Stimulated activated CD8-positive, alpha-beta memory T cell treated with anti-CD3 and anti-CD28 coated beads, Interleukin-7, amount 100 ng/mL, for 1 hour (primary cell): ENCODE data around the gene SCN9A.
"Not testable (repeated sequence)": the region's sequence is repeated elsewhere in the genome, so short reads cannot be mapped to it uniquely, and the experiment has no call there.

Experiments used
- DNase-seq, 2 donors: peaks; one replicate each; pipeline ENCODE4 v3.0.0-alpha.2; 2020; ENCODE audit warnings: low read depth in 2 of 2

SCN9A gene

GRCh38 chr2:166334805-166335204 is 40.9 kb downstream of the SCN9A start:
- DNase-seq: no peak

- no peak for DNase-seq
Measured at GRCh38 chr2:166333801-166334200, 41.9 kb downstream of the SCN9A start.

GRCh38 chr2:166332106-166332505 is 43.6 kb downstream of the SCN9A start:
- DNase-seq: no peak

DNA sequence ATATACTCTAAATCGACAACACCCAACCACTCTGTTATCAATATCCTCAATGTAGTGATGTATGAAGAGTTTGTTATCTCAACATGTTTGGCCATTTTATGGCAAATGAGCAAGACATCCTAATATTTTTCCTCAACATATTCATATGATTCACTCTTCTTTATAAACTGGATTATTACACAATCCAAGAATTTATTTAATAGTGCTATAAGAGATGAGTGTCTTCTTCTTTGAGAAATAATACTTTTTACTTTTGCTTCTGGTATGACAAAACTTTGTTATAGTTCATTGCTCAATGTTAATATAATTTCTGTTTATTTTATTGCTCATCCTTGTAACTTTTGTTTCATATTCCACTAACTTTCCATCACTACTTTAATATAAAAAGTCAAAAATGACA is 44.3 kb downstream of the SCN9A start:
- no peak for DNase-seq

DNA sequence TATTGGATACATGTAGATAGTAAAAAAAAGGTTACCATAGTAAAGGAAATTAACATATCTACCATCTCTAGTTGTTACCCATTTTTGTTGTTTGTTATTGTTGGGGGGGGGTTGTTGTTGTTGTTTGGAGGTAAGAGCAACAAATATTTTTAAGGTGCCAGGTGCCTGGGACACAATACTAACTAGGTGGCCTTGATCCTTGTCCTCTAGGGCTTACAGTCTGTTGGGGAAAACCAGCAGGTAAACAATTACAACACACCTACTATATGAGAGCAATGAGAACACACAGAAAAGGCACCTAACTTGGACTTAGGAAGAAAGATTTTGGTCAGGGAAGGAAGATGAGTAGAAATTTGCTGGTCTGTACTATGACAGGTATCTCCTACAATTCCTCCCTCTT is 46.3 kb downstream of the SCN9A start:
- no peak for DNase-seq

DNA sequence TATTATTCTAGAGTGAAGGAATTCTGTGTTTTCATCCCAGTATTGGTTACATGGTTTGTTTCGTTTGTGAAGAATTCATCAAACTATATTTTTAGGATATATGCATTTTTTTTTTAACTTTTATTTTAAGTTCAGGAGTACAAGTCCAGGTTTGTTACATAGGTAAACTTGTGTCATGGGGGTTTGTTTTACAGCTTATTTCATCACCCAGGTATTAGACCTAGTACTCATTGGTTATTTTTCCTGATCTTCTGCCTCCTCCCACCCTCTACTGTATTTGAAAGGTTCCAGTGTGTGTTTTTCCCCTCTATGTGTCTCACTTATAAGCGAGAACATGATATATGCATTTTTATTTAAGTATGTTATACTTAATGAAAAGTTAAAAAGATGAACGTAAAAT is 47.6 kb downstream of the SCN9A start:
- DNase-seq: no peak

- DNase-seq: no peak
Measured at GRCh38 chr2:166321076-166321475, 54.7 kb downstream of the SCN9A start.

GRCh38 chr2:166314022-166314759 is 61.6 kb downstream of the SCN9A start:
- no peak for DNase-seq

- not testable (repeated sequence) for DNase-seq
Measured at GRCh38 chr2:166312863-166313262, 62.9 kb downstream of the SCN9A start.

- DNase-seq: no peak
Measured at GRCh38 chr2:166307326-166307725, 68.4 kb downstream of the SCN9A start.

GRCh38 chr2:166304656-166305055 is 71.1 kb downstream of the SCN9A start:
- DNase-seq: no peak

- no peak for DNase-seq
Measured at GRCh38 chr2:166302036-166302435, 73.7 kb downstream of the SCN9A start.

- no peak for DNase-seq
Measured at GRCh38 chr2:166297951-166298350, 77.8 kb downstream of the SCN9A start.

DNA sequence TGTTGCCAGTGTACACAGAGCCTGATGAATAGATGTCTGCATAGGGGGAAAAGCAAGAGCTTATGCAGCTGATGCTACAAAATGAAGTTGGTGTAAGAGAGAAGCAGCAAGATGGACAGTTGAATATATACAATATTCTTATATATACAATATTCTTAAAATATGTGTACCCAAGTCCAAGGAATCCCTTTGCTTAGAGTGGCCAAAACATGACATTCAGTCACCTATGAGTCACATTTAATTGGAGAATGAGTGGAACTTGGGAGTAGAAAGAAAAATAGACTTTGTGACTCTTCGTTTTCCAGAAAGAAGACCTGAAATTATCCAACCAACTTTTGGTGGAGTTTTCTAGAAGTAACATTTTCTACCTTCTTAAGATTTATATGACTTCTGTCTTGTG is 81.8 kb downstream of the SCN9A start:
- no peak for DNase-seq

GRCh38 chr2:166285215-166285614 is 90.5 kb downstream of the SCN9A start:
- no peak for DNase-seq

DNA sequence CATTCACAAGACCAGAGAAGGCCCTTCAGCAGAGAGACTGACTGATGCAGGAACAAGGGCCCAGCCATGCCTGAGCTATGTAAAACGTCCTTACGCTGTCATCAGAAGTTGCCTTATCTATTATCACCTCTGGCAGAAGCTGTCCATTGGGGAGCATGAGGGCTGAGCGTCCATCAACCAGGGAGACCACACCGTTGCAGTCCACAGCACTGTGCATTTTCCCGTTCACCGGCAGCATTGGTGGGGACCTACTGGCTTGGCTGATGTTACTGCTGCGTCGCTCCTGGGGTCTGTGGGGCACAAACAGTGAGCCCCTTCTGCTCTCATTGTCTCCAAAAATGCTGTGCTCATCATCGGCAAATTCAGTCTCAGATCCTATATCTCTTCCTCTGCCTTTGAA is 91.4 kb downstream of the SCN9A start:
- DNase-seq: no peak

DNA sequence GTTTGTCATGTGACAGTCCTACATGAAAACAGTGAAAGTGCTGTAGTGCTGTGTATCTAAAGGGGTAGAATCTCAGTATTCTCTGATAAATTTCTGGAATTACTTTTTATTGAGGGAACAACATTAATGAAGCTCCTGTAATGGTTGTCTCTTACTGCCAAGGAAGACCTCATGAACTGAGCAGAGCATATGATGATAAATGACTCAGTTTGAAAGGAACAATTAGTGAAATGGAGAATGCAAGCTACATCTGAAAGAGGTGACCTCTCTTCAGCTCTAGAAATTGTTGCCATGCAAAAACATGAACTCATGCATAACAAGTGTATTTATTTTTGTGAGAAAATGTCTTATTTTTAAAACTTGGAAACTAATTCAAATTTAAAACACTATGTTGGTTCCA is 93.6 kb downstream of the SCN9A start:
- DNase-seq: no peak

DNA sequence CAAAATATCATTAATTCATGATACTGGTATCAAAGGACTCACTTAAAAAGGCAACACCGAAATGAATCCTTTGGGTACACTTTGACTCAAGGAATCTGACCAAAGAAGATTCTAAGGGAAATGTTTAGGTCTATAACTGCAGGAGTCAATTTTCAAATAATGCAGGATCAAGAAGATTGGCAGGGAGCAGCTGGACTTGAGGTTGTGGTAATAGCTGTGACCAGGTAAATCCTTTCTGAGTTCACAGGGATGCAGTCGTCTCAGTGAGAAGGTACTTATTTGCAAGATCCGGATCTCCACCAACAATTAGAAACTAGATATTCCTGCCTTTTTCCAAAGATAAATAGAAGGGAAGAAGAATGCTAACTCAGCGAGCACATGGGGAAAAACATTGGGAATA is 96.9 kb downstream of the SCN9A start:
- no peak for DNase-seq

DNA sequence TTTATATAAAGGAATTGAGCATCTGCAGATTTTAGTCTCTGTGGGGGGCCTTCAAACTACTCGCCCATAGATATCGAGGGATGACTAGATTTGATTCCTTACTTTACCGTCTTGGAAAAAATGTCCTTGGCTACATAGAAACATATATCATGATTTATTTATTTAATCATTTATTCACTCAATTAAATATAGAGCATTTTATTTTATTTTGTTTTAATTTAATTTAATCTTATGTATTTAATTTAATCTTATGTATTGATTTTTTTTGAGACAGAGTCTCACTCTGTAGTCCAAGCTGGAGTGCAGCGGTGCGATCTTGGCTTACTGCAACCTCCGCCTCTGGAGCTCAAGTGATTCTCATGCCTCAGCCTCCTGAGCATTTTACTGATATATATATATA is 105.4 kb downstream of the SCN9A start:
- DNase-seq: no peak

DNA sequence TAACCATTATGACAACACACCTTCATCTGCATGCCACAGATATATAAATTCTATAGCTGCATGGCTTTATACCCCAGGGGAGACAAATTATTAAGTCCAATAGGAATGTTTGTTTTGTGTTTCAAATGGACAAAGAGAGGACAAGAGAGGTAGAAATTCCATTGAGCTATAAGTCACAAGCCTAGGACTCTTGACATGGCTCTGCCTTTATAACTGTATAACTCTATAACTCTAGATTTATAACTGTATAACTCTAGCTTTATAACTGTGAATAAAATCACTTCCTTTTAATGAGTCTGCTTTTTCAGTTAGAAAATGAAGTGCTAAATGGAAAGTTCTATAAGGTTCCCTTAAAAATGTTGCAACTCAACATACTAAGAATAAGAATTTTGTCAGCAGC is 106.4 kb downstream of the SCN9A start:
- DNase-seq: no peak

- DNase-seq: no peak
Measured at GRCh38 chr2:166257859-166258258, 117.9 kb downstream of the SCN9A start.

GRCh38 chr2:166256896-166257295 is 118.8 kb downstream of the SCN9A start:
- no peak for DNase-seq

GRCh38 chr2:166249318-166249717 is 126.4 kb downstream of the SCN9A start:
- no peak for DNase-seq

- DNase-seq: no peak
Measured at GRCh38 chr2:166246901-166247300, 128.8 kb downstream of the SCN9A start.
